ENCODE data around the gene MGAT1. TPM values are rescaled to one million over a fixed set of nuclear protein-coding genes. Genes with fewer than 3 reads are reported as not detected.

MGAT1 gene
- total RNA-seq, 4 donors from 2014 or later, result 102 to 155 (median 144) TPM

DNA sequence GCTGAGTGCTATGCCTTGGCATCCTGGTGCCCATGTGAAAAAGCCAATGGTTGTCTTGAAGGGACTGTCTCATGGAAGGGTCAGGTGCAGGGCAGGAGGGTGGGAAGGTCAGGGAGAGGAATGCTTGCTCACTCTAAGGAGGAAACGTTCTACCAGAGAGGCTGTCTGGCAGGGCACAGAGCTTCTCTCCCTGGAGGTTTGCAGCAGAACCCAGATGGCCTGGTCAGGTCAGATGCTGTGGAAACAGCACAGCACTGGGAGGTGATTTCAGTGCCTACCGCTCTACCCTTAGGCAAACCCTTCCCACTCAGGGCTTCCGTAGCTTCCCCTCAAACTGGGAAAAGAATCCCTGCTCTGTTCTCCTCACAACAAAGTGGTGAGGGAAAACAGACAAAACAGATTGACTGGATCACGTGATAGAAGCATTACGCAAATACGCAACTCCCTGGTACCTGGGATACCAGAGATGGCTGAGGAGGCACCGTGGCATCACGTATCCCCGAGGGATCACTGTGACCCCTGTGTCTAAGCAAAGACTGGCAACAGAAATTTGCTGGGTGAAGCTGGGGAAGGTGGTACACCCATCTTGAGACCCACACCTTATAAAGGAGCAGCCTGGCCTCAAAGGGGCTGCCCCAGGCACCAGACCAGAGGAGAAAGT, 3.9 kb upstream of the MGAT1 start:
- DNase-seq, result peak in 1 of 3 donors; percentile 53
- Histone ChIP-seq H3K27me3 (no peaks in the 10 kb centered on the region), H3K27ac (peak overlapping the region; percentile 92 to 99 (median 99)), H3K4me3 (peak overlapping the region in 2 of 4 donors; percentile 75 to 85), H3K36me3 (no peaks in the 10 kb centered on the region), H3K4me1 (peaks cover 4 to 70% (median 50%) of the 10 kb centered on the region in 4 donors), H3K9me3 (no peaks in the 10 kb centered on the region)
- TF ChIP-seq, protein P1, sequence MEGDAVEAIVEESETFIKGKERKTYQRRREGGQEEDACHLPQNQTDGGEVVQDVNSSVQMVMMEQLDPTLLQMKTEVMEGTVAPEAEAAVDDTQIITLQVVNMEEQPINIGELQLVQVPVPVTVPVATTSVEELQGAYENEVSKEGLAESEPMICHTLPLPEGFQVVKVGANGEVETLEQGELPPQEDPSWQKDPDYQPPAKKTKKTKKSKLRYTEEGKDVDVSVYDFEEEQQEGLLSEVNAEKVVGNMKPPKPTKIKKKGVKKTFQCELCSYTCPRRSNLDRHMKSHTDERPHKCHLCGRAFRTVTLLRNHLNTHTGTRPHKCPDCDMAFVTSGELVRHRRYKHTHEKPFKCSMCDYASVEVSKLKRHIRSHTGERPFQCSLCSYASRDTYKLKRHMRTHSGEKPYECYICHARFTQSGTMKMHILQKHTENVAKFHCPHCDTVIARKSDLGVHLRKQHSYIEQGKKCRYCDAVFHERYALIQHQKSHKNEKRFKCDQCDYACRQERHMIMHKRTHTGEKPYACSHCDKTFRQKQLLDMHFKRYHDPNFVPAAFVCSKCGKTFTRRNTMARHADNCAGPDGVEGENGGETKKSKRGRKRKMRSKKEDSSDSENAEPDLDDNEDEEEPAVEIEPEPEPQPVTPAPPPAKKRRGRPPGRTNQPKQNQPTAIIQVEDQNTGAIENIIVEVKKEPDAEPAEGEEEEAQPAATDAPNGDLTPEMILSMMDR (IDR thresholded peaks at IDR 0.05), result no peak
- no peak for TF ChIP-seq POLR2A (IDR thresholded peaks at IDR 0.05)

DNA sequence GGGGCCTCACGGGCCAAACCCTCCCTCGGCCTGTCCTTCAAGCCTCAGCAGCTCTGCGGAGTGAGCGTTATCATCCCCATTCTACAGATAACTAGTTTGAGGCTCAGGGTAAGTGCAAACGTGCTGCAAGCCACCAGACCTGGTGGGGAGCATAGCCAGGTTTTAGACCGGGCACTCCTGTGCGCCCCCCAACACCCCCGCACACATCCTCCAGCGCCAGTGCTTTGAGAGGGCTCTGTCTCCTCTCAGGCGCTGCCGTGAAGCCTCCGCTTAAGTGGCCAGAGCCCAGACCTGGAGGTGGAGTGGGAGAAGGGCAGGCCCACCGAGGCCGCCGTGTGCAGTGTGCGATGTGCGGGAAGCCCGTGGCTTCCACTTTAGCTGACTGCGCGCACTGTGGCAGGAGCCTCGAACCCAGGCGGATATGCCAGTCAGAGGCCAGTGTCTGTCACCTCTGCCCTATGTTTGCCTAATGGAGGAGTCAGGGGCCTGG, 1.6 kb upstream of the MGAT1 start:
- H3K27me3 ChIP-seq, result no peaks in the 10 kb centered on the region
- DNase-seq, result peak in 2 of 3 donors; percentile 25 to 47
- TF ChIP-seq, protein P1 (IDR thresholded peaks at IDR 0.05), result no peak
- no peak for TF ChIP-seq POLR2A (IDR thresholded peaks at IDR 0.05)
- peak overlapping the region; percentile 96 to 99 (median 98) for H3K27ac ChIP-seq
- no peaks in the 10 kb centered on the region for H3K9me3 ChIP-seq
- peak overlapping the region; percentile 73 to 97 (median 90) for H3K4me3 ChIP-seq
- no peaks in the 10 kb centered on the region for H3K36me3 ChIP-seq
- H3K4me1 ChIP-seq, result peaks cover 11 to 85% (median 61%) of the 10 kb centered on the region in 4 donors

DNA sequence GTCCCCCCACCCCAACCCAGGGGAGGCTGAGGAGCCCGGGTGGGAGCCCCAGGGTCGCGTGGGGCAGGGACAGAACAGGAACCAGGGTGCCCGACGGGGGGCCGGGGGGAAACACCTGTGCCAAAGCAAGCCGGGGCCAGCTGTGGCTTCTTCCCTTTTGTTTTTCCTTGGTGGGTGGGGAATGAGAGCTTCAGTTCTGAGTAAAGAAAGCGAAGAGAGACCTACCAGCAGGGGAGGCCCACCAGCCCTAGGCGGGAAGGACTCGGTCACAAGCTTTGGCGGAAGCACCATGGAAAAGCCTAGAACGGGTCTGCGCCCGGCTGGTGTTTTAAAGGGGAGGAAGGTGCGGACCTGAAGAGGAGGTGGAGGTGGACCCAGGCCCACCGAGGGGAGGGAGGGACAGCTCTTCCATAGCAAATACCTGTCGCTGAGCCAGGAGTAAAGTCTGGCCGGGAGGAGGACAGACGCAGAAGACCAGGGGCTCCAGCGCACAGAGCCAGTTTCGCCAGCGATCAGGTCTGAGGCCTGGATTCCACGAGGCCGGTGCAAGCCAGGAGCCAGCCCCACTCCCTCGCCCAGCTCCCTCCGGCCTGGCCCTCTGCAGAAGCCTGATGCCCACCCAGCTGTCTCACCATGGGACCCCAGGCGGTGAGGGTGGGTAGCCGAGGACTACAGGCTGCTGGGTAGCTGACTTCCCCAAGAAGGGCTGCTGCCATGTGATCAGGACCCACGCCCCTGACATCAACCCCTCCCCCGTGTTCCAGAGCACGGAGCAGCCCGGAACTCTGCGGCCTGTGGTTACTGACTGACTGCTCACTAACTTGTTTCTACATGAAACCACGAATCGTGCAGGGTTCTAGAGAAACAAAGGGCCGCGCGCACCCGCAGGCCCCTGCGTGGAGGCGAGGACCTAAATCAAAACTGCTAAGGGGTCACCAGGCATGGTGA, 849 bp upstream of the MGAT1 start:
- H3K4me1 ChIP-seq, result peaks cover 11 to 85% (median 62%) of the 10 kb centered on the region in 4 donors
- H3K27me3 ChIP-seq, result no peaks in the 10 kb centered on the region
- no peaks in the 10 kb centered on the region for H3K36me3 ChIP-seq
- H3K9me3 ChIP-seq, result no peaks in the 10 kb centered on the region
- DNase-seq, result peak; percentile 71 to 97 (median 96)
- H3K27ac ChIP-seq, result peak overlapping the region; percentile 96 to 99 (median 98)
- peak overlapping the region; percentile 73 to 97 (median 90) for H3K4me3 ChIP-seq
- TF ChIP-seq, protein P1 (IDR thresholded peaks at IDR 0.05), result no peak
- TF ChIP-seq POLR2A (IDR thresholded peaks at IDR 0.05), result peak in 1 of 2 donors; percentile 38

DNA sequence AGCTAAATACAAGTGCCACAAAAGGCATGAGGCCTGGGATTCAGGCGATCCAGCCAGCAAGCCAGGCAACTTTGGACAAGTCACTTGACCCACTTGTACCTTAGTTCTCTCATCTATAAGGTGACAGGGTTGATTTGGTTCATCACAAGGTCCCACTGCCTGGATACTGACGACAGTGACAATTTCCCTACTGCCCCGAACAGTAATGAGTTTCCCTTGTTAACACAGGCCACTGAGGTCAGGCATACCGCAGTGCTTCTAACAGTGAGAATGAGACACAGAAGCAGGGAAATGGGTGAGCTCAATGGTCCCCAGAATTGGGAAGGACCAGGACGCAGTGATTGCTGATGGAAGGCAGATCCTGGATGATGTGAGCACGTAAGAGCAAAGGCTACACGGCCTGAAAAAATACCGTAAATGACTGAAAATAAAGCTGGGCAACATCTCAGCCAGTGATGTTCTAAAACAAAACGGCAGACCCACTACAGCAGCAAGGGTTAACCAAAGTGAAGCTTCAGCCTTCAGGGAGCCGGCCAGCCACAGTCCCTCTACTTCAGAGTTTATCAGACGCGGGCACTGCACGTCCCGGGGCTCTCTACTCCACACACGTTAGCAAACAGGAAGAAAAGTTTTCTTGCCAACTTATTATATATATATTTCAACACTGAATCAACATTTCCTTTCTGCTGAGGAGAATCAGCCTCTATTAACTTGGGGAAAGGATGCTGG, 846 bp downstream of the MGAT1 start:
- H3K4me1 ChIP-seq, result peaks cover 11 to 82% (median 56%) of the 10 kb centered on the region in 4 donors
- no peaks in the 10 kb centered on the region for H3K27me3 ChIP-seq
- peak overlapping the region; percentile 73 to 97 (median 90) for H3K4me3 ChIP-seq
- peak overlapping the region; percentile 96 to 99 (median 98) for H3K27ac ChIP-seq
- TF ChIP-seq, protein P1 (IDR thresholded peaks at IDR 0.05), result no peak
- no peak for TF ChIP-seq POLR2A (IDR thresholded peaks at IDR 0.05)
- peak in 1 of 3 donors; percentile 7 for DNase-seq
- no peaks in the 10 kb centered on the region for H3K9me3 ChIP-seq
- H3K36me3 ChIP-seq, result no peaks in the 10 kb centered on the region

All from Peyer's patch (tissue), 4 donors.